GM12873 (cell line): ENCODE measurements around the gene PLIN5.

ENCODE experiments used
- CTCF ChIP-seq: IDR thresholded peaks from 2 replicates; pipeline ENCODE4 v1.5.1; 2012; ENCODE audit warnings: low read depth, mild to moderate bottlenecking, moderate library complexity, low read length, control low read depth; ENCODE audit not compliant: insufficient read depth; ENCODE audit errors: missing control alignments

PLIN5 gene

GRCh38 chr19:4559569-4559968 lies 24.5 kb upstream of the PLIN5 start, which contains the start of gene SEMA6B:
Gene SEMA6B, minus strand, starts transcription at chr19:4559684. Its CDS starts 1,227 bp downstream, at chr19:4558457.
- no peak for TF ChIP-seq CTCF

- TF ChIP-seq CTCF = peak; percentile 95
Observed at GRCh38 chr19:4557971-4558941, 23.2 kb upstream of the PLIN5 start.

- TF ChIP-seq CTCF = peak; percentile 42
Observed at GRCh38 chr19:4557144-4557970, 22.3 kb upstream of the PLIN5 start.

- TF ChIP-seq CTCF = no peak
Observed at GRCh38 chr19:4556597-4557127, 21.6 kb upstream of the PLIN5 start.

- no peak for TF ChIP-seq CTCF
Observed at GRCh38 chr19:4555657-4556561, 20.9 kb upstream of the PLIN5 start.

- no peak for TF ChIP-seq CTCF
Observed at GRCh38 chr19:4554717-4555116, 19.7 kb upstream of the PLIN5 start.
